ENCODE data around the gene GNG12. TPM values are rescaled to one million over a fixed set of nuclear protein-coding genes. Genes with fewer than 3 reads are reported as not detected.

GNG12 gene
- total RNA-seq, 3 donors from 2014 or later, result 85.0 to 191 (median 158) TPM

DNA sequence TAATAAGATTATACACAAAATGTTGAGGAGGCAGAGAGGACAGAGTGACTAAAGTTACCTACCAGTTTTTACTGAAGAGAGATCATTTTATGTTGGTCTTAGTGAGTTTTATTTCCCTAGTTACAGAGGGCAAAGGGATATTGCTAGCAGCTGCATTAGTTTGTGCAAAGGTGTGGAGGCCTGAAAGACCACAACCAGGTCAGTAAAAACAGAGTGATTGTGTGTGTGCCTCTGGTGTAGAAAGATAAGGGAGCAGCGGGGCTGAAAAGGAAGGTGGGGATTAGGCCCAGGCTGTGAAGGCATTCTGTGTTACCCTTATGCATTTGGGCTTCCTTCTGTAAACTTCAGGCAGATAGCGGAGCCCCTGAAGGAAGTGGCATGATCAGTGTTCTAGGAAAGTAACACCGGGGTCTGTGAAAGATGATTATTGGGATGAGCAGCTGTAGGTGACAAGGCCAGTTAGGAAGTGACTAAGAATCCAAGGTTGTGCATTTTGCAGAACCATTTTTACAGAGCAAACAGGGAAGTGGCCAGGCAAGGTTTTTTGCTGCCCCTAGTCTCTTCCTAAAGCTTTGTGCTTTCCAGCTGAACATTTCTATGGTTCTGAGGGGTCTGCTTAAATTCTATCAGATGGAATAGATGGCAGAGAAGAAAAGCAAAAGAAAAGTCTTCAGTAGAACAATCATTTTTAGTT, 144.6 kb downstream of the GNG12 start:
- H3K4me1 ChIP-seq (ENCODE audit: low read depth), result peaks cover 23% of the 10 kb centered on the region
- H3K4me3 ChIP-seq, result no peak overlapping the region
- no peaks in the 10 kb centered on the region for H3K9me3 ChIP-seq
- DNase-seq (no peak), ATAC-seq (no peak)
- TF ChIP-seq, protein P1, sequence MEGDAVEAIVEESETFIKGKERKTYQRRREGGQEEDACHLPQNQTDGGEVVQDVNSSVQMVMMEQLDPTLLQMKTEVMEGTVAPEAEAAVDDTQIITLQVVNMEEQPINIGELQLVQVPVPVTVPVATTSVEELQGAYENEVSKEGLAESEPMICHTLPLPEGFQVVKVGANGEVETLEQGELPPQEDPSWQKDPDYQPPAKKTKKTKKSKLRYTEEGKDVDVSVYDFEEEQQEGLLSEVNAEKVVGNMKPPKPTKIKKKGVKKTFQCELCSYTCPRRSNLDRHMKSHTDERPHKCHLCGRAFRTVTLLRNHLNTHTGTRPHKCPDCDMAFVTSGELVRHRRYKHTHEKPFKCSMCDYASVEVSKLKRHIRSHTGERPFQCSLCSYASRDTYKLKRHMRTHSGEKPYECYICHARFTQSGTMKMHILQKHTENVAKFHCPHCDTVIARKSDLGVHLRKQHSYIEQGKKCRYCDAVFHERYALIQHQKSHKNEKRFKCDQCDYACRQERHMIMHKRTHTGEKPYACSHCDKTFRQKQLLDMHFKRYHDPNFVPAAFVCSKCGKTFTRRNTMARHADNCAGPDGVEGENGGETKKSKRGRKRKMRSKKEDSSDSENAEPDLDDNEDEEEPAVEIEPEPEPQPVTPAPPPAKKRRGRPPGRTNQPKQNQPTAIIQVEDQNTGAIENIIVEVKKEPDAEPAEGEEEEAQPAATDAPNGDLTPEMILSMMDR (IDR thresholded peaks at IDR 0.05), result no peak
- H3K36me3 ChIP-seq (ENCODE audit: low read depth), result peaks cover 4% of the 10 kb centered on the region
- intact Hi-C loops (cut with DNase I, micrococcal nuclease), result loop anchor here in 1 of 2 donors (10.0 kb wide), 1 partner anchor 66 kb away; no protein-coding TSS in a partner anchor

DNA sequence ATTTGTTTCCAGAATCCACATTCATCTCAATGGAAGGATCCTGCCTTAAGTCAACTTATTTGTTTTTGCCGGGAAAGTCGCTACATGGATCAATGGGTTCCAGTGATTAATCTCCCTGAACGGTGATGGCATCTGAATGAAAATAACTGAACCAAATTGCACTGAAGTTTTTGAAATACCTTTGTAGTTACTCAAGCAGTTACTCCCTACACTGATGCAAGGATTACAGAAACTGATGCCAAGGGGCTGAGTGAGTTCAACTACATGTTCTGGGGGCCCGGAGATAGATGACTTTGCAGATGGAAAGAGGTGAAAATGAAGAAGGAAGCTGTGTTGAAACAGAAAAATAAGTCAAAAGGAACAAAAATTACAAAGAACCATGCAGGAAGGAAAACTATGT, 145.6 kb downstream of the GNG12 start:
- ATAC-seq (no peak), DNase-seq (no peak)
- H3K4me1 ChIP-seq (ENCODE audit: low read depth), result peaks cover 26% of the 10 kb centered on the region
- H3K36me3 ChIP-seq (ENCODE audit: low read depth), result peaks cover 4% of the 10 kb centered on the region
- intact Hi-C loops (cut with DNase I, micrococcal nuclease), result loop anchor here in 1 of 2 donors (10.0 kb wide), 1 partner anchor 67 kb away; no protein-coding TSS in a partner anchor
- TF ChIP-seq, protein P1 (IDR thresholded peaks at IDR 0.05), result no peak
- no peak overlapping the region for H3K4me3 ChIP-seq
- H3K9me3 ChIP-seq, result no peaks in the 10 kb centered on the region

DNA sequence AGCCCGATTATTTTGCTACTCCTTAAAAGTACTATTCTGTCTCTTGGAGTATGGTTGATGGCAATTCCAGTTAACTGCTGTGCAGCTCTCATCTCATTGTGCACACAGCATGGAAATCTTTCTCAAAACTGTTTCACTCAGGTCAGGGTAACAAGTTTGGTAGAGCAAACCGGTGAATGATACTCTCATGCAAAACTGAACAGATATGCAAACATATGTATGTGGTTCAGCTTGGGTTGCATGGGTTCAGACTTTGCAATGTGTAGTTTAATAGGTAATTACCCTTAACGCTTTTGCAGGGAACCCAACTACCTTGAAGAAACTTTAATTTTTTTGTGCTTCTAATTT, 146.1 kb downstream of the GNG12 start:
- DNase-seq (no peak), ATAC-seq (no peak)
- H3K4me3 ChIP-seq, result no peak overlapping the region
- intact Hi-C loops (cut with DNase I, micrococcal nuclease), result loop anchor here in 1 of 2 donors (10.0 kb wide), 1 partner anchor 68 kb away; no protein-coding TSS in a partner anchor
- no peaks in the 10 kb centered on the region for H3K9me3 ChIP-seq
- H3K36me3 ChIP-seq (ENCODE audit: low read depth), result peaks cover 4% of the 10 kb centered on the region
- H3K4me1 ChIP-seq (ENCODE audit: low read depth), result peaks cover 26% of the 10 kb centered on the region
- TF ChIP-seq, protein P1 (IDR thresholded peaks at IDR 0.05), result no peak

DNA sequence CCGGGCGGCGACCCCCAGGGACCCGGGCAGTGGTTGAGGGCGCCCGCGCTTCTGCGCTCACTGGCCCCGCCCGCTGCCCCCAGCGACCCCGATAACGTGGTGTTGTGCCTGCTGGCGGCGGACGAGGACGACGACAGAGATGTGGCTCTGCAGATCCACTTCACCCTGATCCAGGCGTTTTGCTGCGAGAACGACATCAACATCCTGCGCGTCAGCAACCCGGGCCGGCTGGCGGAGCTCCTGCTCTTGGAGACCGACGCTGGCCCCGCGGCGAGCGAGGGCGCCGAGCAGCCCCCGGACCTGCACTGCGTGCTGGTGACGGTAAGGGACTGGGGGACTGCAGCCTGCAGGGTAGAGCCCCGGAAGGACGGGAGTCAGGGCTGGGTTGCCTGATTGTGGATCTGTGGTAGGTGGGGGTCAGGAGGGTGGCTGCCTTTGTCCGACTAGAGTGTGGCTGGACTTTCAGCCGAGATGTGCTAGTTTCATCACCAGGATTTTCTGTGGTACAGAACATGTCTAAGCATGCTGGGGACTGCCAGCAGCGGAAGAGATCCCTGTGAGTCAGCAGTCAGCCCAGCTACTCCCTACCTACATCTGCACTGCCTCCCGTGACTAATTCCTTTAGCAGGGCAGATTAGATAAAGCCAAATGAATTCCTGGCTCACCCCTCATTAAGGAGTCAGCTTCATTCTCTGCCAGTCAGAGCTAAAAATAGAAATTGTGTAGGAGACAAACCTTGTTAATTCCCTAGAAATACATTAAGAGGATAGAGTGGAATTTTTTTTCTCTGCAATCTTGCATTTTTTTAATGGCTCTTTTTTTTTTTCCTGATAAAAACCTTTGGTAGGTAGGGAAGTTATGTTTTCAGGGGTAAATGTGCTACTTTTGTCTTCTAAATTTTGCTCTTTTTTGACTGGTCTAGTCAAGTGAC, 146.7 kb downstream of the GNG12 start:
- H3K9me3 ChIP-seq, result no peaks in the 10 kb centered on the region
- DNase-seq (peak; percentile 73 to 81 (median 80)), ATAC-seq (peak; percentile 63)
- peaks cover 26% of the 10 kb centered on the region for H3K4me1 ChIP-seq (ENCODE audit: low read depth)
- H3K36me3 ChIP-seq (ENCODE audit: low read depth), result peaks cover 4% of the 10 kb centered on the region
- H3K4me3 ChIP-seq, result peak overlapping the region; percentile 78
- intact Hi-C loops (cut with DNase I, micrococcal nuclease), result loop anchor here in 1 of 2 donors (10.0 kb wide), 1 partner anchor 68 kb away; no protein-coding TSS in a partner anchor
- TF ChIP-seq, protein P1 (IDR thresholded peaks at IDR 0.05), result no peak

DNA sequence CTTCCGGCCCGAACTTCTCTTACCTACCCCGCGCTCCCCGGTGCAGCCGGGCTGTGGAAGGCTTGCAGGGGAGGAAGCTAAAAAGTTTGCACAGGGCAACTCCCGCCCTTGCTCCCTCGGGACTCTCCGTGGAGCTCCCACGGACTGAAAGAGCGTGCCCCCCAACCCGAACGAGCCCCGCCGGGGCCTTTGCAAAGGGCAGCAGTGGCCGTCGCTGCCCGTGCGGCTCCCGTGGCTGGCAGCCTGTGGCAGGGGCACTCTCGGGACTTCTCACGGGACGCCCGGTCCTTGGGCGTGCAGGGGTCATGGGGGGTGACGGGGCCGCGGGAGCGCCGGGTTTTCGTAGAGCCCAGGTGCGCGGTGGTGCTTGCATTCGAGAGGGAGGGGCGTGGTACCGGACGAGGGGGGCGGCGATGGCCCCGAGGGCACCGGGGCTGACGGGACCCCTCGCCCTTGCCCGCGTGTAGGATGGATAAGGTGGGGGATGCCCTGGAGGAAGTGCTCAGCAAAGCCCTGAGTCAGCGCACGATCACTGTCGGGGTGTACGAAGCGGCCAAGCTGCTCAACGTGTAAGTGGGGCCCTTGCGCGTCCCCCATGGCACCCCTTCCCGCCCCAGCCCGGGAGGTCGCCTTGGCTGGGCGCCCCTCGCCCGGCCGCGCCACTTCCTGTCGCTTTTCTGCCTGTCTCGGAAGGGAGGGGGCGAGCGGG, 147.6 kb downstream of the GNG12 start:
- intact Hi-C loops (cut with DNase I, micrococcal nuclease), result loop anchor here in 1 of 2 donors (10.0 kb wide), 1 partner anchor 69 kb away; no protein-coding TSS in a partner anchor
- TF ChIP-seq, protein P1 (IDR thresholded peaks at IDR 0.05), result no peak
- H3K9me3 ChIP-seq, result no peaks in the 10 kb centered on the region
- ATAC-seq, result peak; percentile 39
- DNase-seq, result peak; percentile 58 to 83 (median 76)
- H3K4me3 ChIP-seq, result peak overlapping the region; percentile 78
- H3K36me3 ChIP-seq (ENCODE audit: low read depth), result peaks cover 4% of the 10 kb centered on the region
- peaks cover 26% of the 10 kb centered on the region for H3K4me1 ChIP-seq (ENCODE audit: low read depth)

All from mucosa of descending colon (tissue), 3 donors.